Right lobe of liver (tissue), 6 donors: ENCODE results near the gene GPRIN3. TPM values are rescaled to one million over a fixed set of nuclear protein-coding genes. Genes with fewer than 3 reads are reported as not detected.

Source experiments
- ATAC-seq, 4 donors: fragments of 200-7000 bp; cut with Tn5 transposase; one replicate each; pipeline ENCODE4 v1.9.1; 2020; ENCODE audit warnings: mild to moderate bottlenecking in 4 of 4, moderate library complexity in 4 of 4
- DNase-seq, 3 donors: peaks; one replicate each; pipeline ENCODE4 v3.0.0-alpha.2; 2020
- H3K27ac ChIP-seq, 3 donors: fragments of 200-600 bp; one replicate each; pipeline ENCODE4 v1.8.0; 2022
- H3K27me3 ChIP-seq, 2 donors: fragments of 200-600 bp; one replicate each; pipeline ENCODE4 v1.8.0; 2022
- H3K36me3 ChIP-seq, 4 donors: fragments of 200-600 bp; sonication (generic) in 1 of 4; one replicate each; pipeline versions ENCODE4 v1.5.1 to v1.8.0; 2017 to 2022; ENCODE audit warnings: control low read depth in 1 of 4
- H3K4me1 ChIP-seq, 4 donors: fragments of 200-600 bp; sonication (generic) in 1 of 4; one replicate each; pipeline versions ENCODE4 v1.5.1 to v1.8.0; 2017 to 2022; ENCODE audit warnings: control low read depth in 1 of 4
- H3K4me3 ChIP-seq, 3 donors: fragments of 200-600 bp; one replicate each; pipeline ENCODE4 v1.8.0; 2022
- H3K9me3 ChIP-seq, 4 donors: fragments of 200-600 bp; sonication (generic) in 1 of 4; one replicate each; pipeline versions ENCODE4 v1.5.1 to v1.8.0; 2017 to 2022; ENCODE audit warnings: control low read depth in 1 of 4
- POLR2A ChIP-seq: fragments of 450-650 bp; IDR thresholded peaks from one replicate; pipeline ENCODE4 v1.6.1; 2017; ENCODE audit warnings: antibody characterized with exemption, mild to moderate bottlenecking
- WGBS: methylation state at CpG from one replicate; pipeline ENCODE4 v1.1.6; 2018; ENCODE audit warnings: low coverage, low lambda C conversion rate; ENCODE audit not compliant: insufficient coverage; ENCODE audit errors: missing lambda C conversion rate; 5-methylcytosine and 5-hydroxymethylcytosine counted together
- intact Hi-C, 2 donors: fragments of 100-400 bp; cut with DNase I; formaldehyde crosslinking; loops; one replicate each; pipeline versions ENCODE4 v1.11.2 to v1.14.1; 2022
- total RNA-seq, 6 experiments: library from RNA; depleted of rRNA in 2 of 6; stranded (reverse); fragments of >200 nt in 2 of 6; fragmentation: NEBNext Ultra II Directional in 3 of 6; extraction: Animal tissue kit (Norgen Biotek cat#: 25700) in 3 of 6; gene quantifications; one replicate each; pipeline versions ENCODE4 v1.1.0 to v1.2.4, GENCODE V29; 2016 to 2023
- TF ChIP-seq, protein P1 (sequence below), 4 donors: fragments of 200-600 bp in 3 of 4; fragments of 450-650 bp in 1 of 4; IDR thresholded peaks; one replicate each; pipeline versions ENCODE4 v1.5.1 to v1.8.0; 2016 to 2022; ENCODE audit warnings: antibody characterized with exemption in 4 of 4, mild to moderate bottlenecking in 2 of 4
- donor health status: DM: no; HTN: yes; CAD: no.
- donor health status: DM: no; HTN: no; CAD: no.
- donor health status: DM: no; HTN: no; CAD: no.
- donor health status: DM: no; HTN: yes; CAD: no.
- donor health status: DM: no; HTN: yes; CAD: no.

GPRIN3 gene
- total RNA-seq, 6 experiments from 2014 or later: 0.29 to 7.9 (median 3.9) TPM

DNA sequence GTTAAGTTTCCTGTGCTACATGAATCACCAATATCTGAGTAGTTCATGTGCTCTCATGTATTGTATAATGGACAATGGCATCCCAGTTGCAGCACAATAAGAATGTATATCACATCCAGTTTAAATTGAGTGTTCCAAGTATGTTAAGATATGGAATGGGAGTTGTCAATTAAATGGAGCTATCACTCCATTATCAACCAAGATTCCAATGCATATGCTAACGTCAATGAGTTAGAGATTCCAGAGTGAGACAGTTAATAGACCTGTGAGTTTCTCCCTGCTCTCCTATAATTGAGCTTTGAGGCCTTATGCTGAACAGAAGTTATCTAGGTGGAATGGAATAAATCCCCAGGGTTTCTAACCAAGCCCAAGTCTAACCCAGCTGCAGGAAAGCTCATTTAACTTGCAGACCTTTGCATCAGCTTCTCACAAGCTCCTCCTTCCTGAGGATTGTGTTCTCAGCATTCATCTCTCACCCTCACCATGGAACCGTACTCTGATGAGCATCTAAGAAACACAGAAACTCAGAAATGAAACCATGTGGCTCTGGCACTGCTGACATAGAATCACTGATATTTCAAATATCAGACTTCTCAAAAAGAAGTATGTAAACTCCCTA, 111.4 kb downstream of the GPRIN3 start:
- peak in 3 of 4 donors; percentile 13 to 43 (median 23) for ATAC-seq
- Histone ChIP-seq H3K4me1 (peaks cover 0 to 12% (median 5%) of the 10 kb centered on the region in 4 donors), H3K36me3 (no peaks in the 10 kb centered on the region), H3K27me3 (no peaks in the 10 kb centered on the region), H3K9me3 (no peaks in the 10 kb centered on the region), H3K4me3 (no peak overlapping the region), H3K27ac (peak overlapping the region in 1 of 3 donors; percentile 17)
- intact Hi-C loops: no loop called here
- DNase-seq: no peak
- WGBS: 46% methylated on average over 2 of the region's 2 CpGs
- TF ChIP-seq, protein P1, sequence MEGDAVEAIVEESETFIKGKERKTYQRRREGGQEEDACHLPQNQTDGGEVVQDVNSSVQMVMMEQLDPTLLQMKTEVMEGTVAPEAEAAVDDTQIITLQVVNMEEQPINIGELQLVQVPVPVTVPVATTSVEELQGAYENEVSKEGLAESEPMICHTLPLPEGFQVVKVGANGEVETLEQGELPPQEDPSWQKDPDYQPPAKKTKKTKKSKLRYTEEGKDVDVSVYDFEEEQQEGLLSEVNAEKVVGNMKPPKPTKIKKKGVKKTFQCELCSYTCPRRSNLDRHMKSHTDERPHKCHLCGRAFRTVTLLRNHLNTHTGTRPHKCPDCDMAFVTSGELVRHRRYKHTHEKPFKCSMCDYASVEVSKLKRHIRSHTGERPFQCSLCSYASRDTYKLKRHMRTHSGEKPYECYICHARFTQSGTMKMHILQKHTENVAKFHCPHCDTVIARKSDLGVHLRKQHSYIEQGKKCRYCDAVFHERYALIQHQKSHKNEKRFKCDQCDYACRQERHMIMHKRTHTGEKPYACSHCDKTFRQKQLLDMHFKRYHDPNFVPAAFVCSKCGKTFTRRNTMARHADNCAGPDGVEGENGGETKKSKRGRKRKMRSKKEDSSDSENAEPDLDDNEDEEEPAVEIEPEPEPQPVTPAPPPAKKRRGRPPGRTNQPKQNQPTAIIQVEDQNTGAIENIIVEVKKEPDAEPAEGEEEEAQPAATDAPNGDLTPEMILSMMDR (IDR thresholded peaks at IDR 0.05): no peak
- TF ChIP-seq POLR2A: no peak

DNA sequence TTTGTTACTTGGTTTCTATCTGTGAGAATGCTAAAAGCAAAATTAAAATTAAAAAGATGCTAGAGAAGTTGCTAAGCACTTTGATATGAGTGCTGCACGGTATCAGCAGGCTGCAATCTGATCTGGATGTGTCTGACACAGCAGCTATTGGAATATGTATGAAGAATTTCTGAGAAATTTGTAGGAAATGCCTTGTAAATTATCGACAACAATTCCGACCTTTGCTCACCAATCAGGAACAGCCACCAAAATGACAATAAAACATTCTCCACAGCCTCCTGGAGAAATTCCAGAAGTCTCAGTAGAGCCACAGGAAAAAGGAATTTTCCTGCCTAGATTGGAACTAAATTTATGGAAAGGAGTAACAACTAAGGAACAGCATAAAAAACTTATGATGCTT, 113.8 kb downstream of the GPRIN3 start:
- no peaks in the 10 kb centered on the region for H3K27me3 ChIP-seq
- DNase-seq (no peak), ATAC-seq (peak; percentile 45 to 85 (median 70))
- H3K4me1 ChIP-seq: peaks cover 0 to 12% (median 5%) of the 10 kb centered on the region in 4 donors
- intact Hi-C loops: no loop called here
- no peaks in the 10 kb centered on the region for H3K36me3 ChIP-seq
- 2% methylated on average over 3 of the region's 3 CpGs for WGBS
- no peak overlapping the region for H3K4me3 ChIP-seq
- TF ChIP-seq, protein P1 (IDR thresholded peaks at IDR 0.05): no peak
- no peak for TF ChIP-seq POLR2A
- no peak overlapping the region for H3K27ac ChIP-seq
- H3K9me3 ChIP-seq: no peaks in the 10 kb centered on the region

Other genes with a start within 250 kb of the GPRIN3 start
- 10 to 100 TPM in 5 of 6 experiments, 1 to 10 TPM in 1; 8.5 to 16.8 (median 13.8) TPM for gene TIGD2, start 196.3 kb downstream of the GPRIN3 start, total RNA-seq